GM20431 (cell line): ENCODE results near the gene ADM5.

Source experiments
- in situ Hi-C: fragments of 300-500 bp; cut with MseI, MboI; formaldehyde crosslinking; loops from one replicate; pipeline ENCODE4 v1.15.0; 2020; ENCODE audit warnings: low sequenced_read_pairs; ENCODE audit not compliant: unreplicated experiment

Gene ADM5

GRCh38 chr19:49689133-49690078 lies at the start of gene ADM5:
ADM5 (plus strand) TSS chr19:49689594; CDS start chr19:49689838, 244 bp downstream.
- in situ Hi-C loops: no loop called here

- in situ Hi-C loops: no loop called here
Observed at GRCh38 chr19:49640113-49640898, 49.1 kb upstream of the ADM5 start, which contains the start of gene RRAS. RRAS (minus strand) TSS chr19:49640143; CDS start chr19:49640098, 45 bp downstream.

- in situ Hi-C loops: no loop called here
Observed at GRCh38 chr19:49641688-49642491, 47.5 kb upstream of the ADM5 start, which contains the start of gene SCAF1. SCAF1 (plus strand) TSS chr19:49642209; CDS start chr19:49645027, 2,818 bp downstream.

- in situ Hi-C loops: no loop called here
Observed at GRCh38 chr19:49642492-49643035, 46.8 kb upstream of the ADM5 start.

GRCh38 chr19:49643466-49643865 lies 45.9 kb upstream of the ADM5 start:
- in situ Hi-C loops: no loop called here

GRCh38 chr19:49645592-49645991 lies 43.8 kb upstream of the ADM5 start:
- in situ Hi-C loops: no loop called here

GRCh38 chr19:49645995-49646394 lies 43.4 kb upstream of the ADM5 start:
- in situ Hi-C loops: no loop called here

GRCh38 chr19:49646586-49646985 lies 42.8 kb upstream of the ADM5 start:
- in situ Hi-C loops: no loop called here

GRCh38 chr19:49651029-49651819 lies 38.2 kb upstream of the ADM5 start:
- in situ Hi-C loops: no loop called here

GRCh38 chr19:49651820-49652550 lies 37.4 kb upstream of the ADM5 start:
- in situ Hi-C loops: no loop called here

- in situ Hi-C loops: no loop called here
Observed at GRCh38 chr19:49652551-49653465, 36.6 kb upstream of the ADM5 start.

- in situ Hi-C loops: no loop called here
Observed at GRCh38 chr19:49653466-49653806, 36.0 kb upstream of the ADM5 start.

- in situ Hi-C loops: no loop called here
Observed at GRCh38 chr19:49654581-49654980, 34.8 kb upstream of the ADM5 start.

GRCh38 chr19:49655570-49656455 lies 33.6 kb upstream of the ADM5 start:
- in situ Hi-C loops: no loop called here

GRCh38 chr19:49656456-49657109 lies 32.8 kb upstream of the ADM5 start:
- in situ Hi-C loops: no loop called here
